HepG2 (cell line): ENCODE data around the gene WDR62. TPM values are rescaled to one million over a fixed set of nuclear protein-coding genes. Genes with fewer than 3 reads are reported as not detected.

Source experiments
- ATAC-seq: fragments of 200-7000 bp; cut with Tn5 transposase; 3 replicates; pipeline ENCODE4 v1.9.1; 2020; ENCODE audit warnings: mild to moderate bottlenecking, moderate library complexity
- BruUV-seq: library from RNA; stranded (reverse); fragments of 400-500 nt; replicated peaks from 2 replicates; lab custom pipeline; 2021; lab: Mats Ljungman, UMichigan
- CTCF ChIA-PET: fragments of 300-600 bp; formaldehyde crosslinking; extraction: SDS; loops from one replicate; lab custom pipeline; 2021; ENCODE audit warnings: low total read pairs, inconsistent platforms, low intra/inter-chr PET ratio; lab: Yijun Ruan, JAX
- POLR2A ChIA-PET: fragments of 350-600 bp; sonication (Branson Sonifier 250); formaldehyde crosslinking; loops from one replicate; lab custom pipeline; 2020; ENCODE audit warnings: antibody characterized with exemption, inconsistent platforms; lab: Yijun Ruan, JAX
- DNase-seq: peaks from one replicate; pipeline ENCODE4 v3.0.0-alpha.2; 2015; ENCODE audit warnings: low spot score
- FAIRE-seq: peaks from 3 replicates; lab custom pipeline; 2011; peaks lifted over from hg19 to GRCh38; lab: Jason Lieb, UNC
- H2AFZ ChIP-seq: one replicate; pipeline ENCODE4 v1.6.1; 2011; ENCODE audit warnings: low read length, inconsistent platforms
- H3K27ac ChIP-seq: fragments of 300-600 bp; 3 replicates; pipeline ENCODE4 v1.8.0; 2011; ENCODE audit warnings: mixed run types, mild to moderate bottlenecking, mixed read lengths, low read length, inconsistent platforms; ENCODE audit not compliant: insufficient read depth; ENCODE audit errors: extremely low read length
- H3K27me3 ChIP-seq, 2 experiments: fragments of 200-600 bp in 1 of 2; 2 replicates in 1 of 2; 3 replicates in 1 of 2; pipeline versions ENCODE4 v1.6.0 to v1.8.0; 2011; ENCODE audit warnings: low read length in 2 of 2, mild to moderate bottlenecking in 2 of 2, moderate library complexity in 2 of 2, inconsistent platforms in 1 of 2; ENCODE audit not compliant: insufficient read depth in 2 of 2, control insufficient read depth in 1 of 2
- H3K36me3 ChIP-seq, 2 experiments: fragments of 200-600 bp in 1 of 2; replicated peaks in 1 of 2; 2 replicates in 1 of 2; 3 replicates in 1 of 2; pipeline versions ENCODE4 v1.5.1 to v1.8.0; 2011; ENCODE audit warnings: low read length in 2 of 2, inconsistent platforms in 1 of 2; ENCODE audit not compliant: insufficient read depth in 2 of 2, control insufficient read depth in 1 of 2
- H3K4me1 ChIP-seq: 2 replicates; pipeline ENCODE4 v1.5.1; 2012; ENCODE audit warnings: low read length, inconsistent platforms; ENCODE audit not compliant: insufficient read depth
- H3K4me2 ChIP-seq: 2 replicates; pipeline ENCODE4 v1.6.0; 2011; ENCODE audit warnings: low read depth, low read length, inconsistent platforms
- H3K4me3 ChIP-seq, 3 experiments: fragments of 200-600 bp in 1 of 3; sonication (generic), shearing (Covaris generic) in 1 of 3; replicated peaks in 1 of 3; 2 replicates each; pipeline ENCODE4 v1.5.1; 2011 to 2016; ENCODE audit warnings: low read length in 3 of 3, inconsistent platforms in 2 of 3, low read depth in 2 of 3, mild to moderate bottlenecking in 2 of 3, control low read depth in 1 of 3, mixed read lengths in 1 of 3; ENCODE audit not compliant: insufficient read depth in 1 of 3
- H3K79me2 ChIP-seq: one replicate; pipeline ENCODE4 v1.6.1; 2011; ENCODE audit warnings: low read length, inconsistent platforms; ENCODE audit not compliant: insufficient read depth
- H3K9ac ChIP-seq: 2 replicates; pipeline ENCODE4 v1.6.0; 2011; ENCODE audit warnings: mild to moderate bottlenecking, low read depth, low read length, inconsistent platforms; ENCODE audit not compliant: insufficient read depth
- H3K9me3 ChIP-seq: 2 replicates; pipeline ENCODE4 v1.5.1; 2012; ENCODE audit warnings: mild to moderate bottlenecking, low read length
- H4K20me1 ChIP-seq: 2 replicates; pipeline ENCODE4 v1.6.0; 2011; ENCODE audit warnings: inconsistent platforms, mild to moderate bottlenecking, low read length, moderate library complexity; ENCODE audit not compliant: insufficient read depth
- AGO1 ChIP-seq: fragments of 200-400 bp; formaldehyde crosslinking; IDR thresholded peaks from 2 replicates; pipeline ENCODE4 v1.6.1; 2017; ENCODE audit warnings: mild to moderate bottlenecking, low read depth, low read length, moderate library complexity; ENCODE audit not compliant: poor library complexity, severe bottlenecking
- AGO2 ChIP-seq: fragments of 200-400 bp; formaldehyde crosslinking; optimal IDR thresholded peaks from 2 replicates; pipeline ENCODE3; 2017; ENCODE audit warnings: mild to moderate bottlenecking, low read depth, low read length, moderate library complexity
- ERF ChIP-seq: IDR thresholded peaks from 2 replicates; pipeline ENCODE4 v1.6.1; 2018; ENCODE audit warnings: missing biosample characterization, missing genetic modification reagents
- GATAD2A ChIP-seq: IDR thresholded peaks from 2 replicates; pipeline ENCODE4 v1.6.1; 2016
- HMGA1 ChIP-seq: sonication (generic); formaldehyde crosslinking; conservative IDR thresholded peaks from 2 replicates; pipeline ENCODE4 v1.4.0; 2020; ENCODE audit warnings: missing genetic modification reagents
- KDM4B ChIP-seq: sonication (generic); formaldehyde crosslinking; IDR thresholded peaks from 2 replicates; pipeline ENCODE4 v1.4.0; 2020; ENCODE audit warnings: missing genetic modification reagents
- MLLT10 ChIP-seq: sonication (generic); formaldehyde crosslinking; IDR thresholded peaks from 2 replicates; pipeline ENCODE4 v1.4.0; 2020; ENCODE audit warnings: missing genetic modification reagents
- POLR2G ChIP-seq: fragments of 200-400 bp; formaldehyde crosslinking; IDR thresholded peaks from 2 replicates; pipeline ENCODE4 v1.6.1; 2018; ENCODE audit warnings: mild to moderate bottlenecking, low read depth, low read length, moderate library complexity
- RBFOX2 ChIP-seq: fragments of 200-400 bp; formaldehyde crosslinking; IDR thresholded peaks from 2 replicates; pipeline ENCODE4 v1.6.1; 2017; ENCODE audit warnings: low read depth, mild to moderate bottlenecking, low read length
- RNF2 ChIP-seq: fragments of 450-650 bp; conservative IDR thresholded peaks from 2 replicates; pipeline ENCODE4 v1.6.1; 2016; ENCODE audit warnings: low read depth
- SETDB1 ChIP-seq: sonication (generic); formaldehyde crosslinking; IDR thresholded peaks from 2 replicates; pipeline ENCODE4 v1.5.1; 2020; ENCODE audit warnings: missing genetic modification reagents, mild to moderate bottlenecking, borderline replicate concordance
- YEATS4 ChIP-seq: sonication (generic); formaldehyde crosslinking; IDR thresholded peaks from 2 replicates; pipeline ENCODE4 v1.4.0; 2020; ENCODE audit warnings: missing genetic modification reagents, borderline replicate concordance
- ZKSCAN5 ChIP-seq: sonication (generic); formaldehyde crosslinking; IDR thresholded peaks from 2 replicates; pipeline ENCODE4 v1.5.1; 2020; ENCODE audit warnings: mild to moderate bottlenecking, missing genetic modification reagents
- ZNF329 ChIP-seq: sonication (generic); formaldehyde crosslinking; IDR thresholded peaks from 2 replicates; pipeline ENCODE4 v1.9.0; 2021; ENCODE audit warnings: low read depth, mild to moderate bottlenecking, missing genetic modification reagents
- ZNF432 ChIP-seq: sonication (generic); formaldehyde crosslinking; IDR thresholded peaks from 2 replicates; pipeline ENCODE4 v1.5.0; 2020; ENCODE audit warnings: missing genetic modification reagents, mild to moderate bottlenecking, borderline replicate concordance
- ZNF672 ChIP-seq: sonication (generic); formaldehyde crosslinking; IDR thresholded peaks from 2 replicates; pipeline ENCODE4 v1.8.1; 2022; ENCODE audit warnings: missing genetic modification reagents
- ZNF841 ChIP-seq: sonication (generic); formaldehyde crosslinking; IDR thresholded peaks from 2 replicates; pipeline ENCODE4 v1.8.1; 2023; ENCODE audit warnings: missing genetic modification reagents, borderline replicate concordance
- WGBS: methylation state at CpG from one replicate; pipeline ENCODE4 v1.1.6; 2017; ENCODE audit warnings: low lambda C conversion rate; 5-methylcytosine and 5-hydroxymethylcytosine counted together
- in situ Hi-C: cut with HindIII; loops from 2 replicates; pipeline ENCODE4 v1.10.0; 2017; ENCODE audit warnings: low pct_unique_long_range_greater_than_20kb; ENCODE audit not compliant: extremely low pct_ligation_motif_present
- intact Hi-C: fragments of 100-400 bp; cut with micrococcal nuclease; formaldehyde crosslinking; loops from one replicate; pipeline ENCODE4 v1.10.0; 2022; ENCODE audit not compliant: unreplicated experiment
- polyA plus RNA-seq, 8 experiments: library from polyadenylated mRNA; depleted of rRNA in 3 of 8; stranded (reverse) in 7 of 8; unstranded in 1 of 8; fragments of >200 nt; fragmentation: Illumina TruSeq in 4 of 8; extraction: Trizol in 4 of 8; gene quantifications; 2 replicates each; pipeline versions ENCODE4 v1.2.1 to v1.2.3, GENCODE V29; 2011 to 2016; ENCODE audit warnings: low read depth in 4 of 8, missing spikeins in 1 of 8, mixed read lengths in 1 of 8; ENCODE audit not compliant: insufficient read depth in 1 of 8
- total RNA-seq, 5 experiments: library from RNA; depleted of rRNA; stranded (reverse); fragments of >200 nt; fragmentation: Illumina TruSeq; extraction: Trizol; gene quantifications; 2 replicates each; pipeline ENCODE4 v1.2.3, GENCODE V29; 2016; ENCODE audit warnings: low read depth in 1 of 5
- TF ChIP-seq, protein P1 (sequence below): sonication (generic); formaldehyde crosslinking; IDR thresholded peaks from 2 replicates; pipeline ENCODE4 v1.4.0; 2020; ENCODE audit warnings: mild to moderate bottlenecking, missing genetic modification reagents
- TF ChIP-seq, protein P2 (sequence below): sonication (generic); formaldehyde crosslinking; IDR thresholded peaks from 2 replicates; pipeline ENCODE4 v1.5.1; 2020; ENCODE audit warnings: missing genetic modification reagents, mild to moderate bottlenecking, borderline replicate concordance

WDR62 gene
- total and polyA plus RNA-seq, 2 of the 13 experiments (the other 11 are each of a cell fraction or from before 2014, with no cell fraction given): 5.8 to 12.5 TPM

DNA sequence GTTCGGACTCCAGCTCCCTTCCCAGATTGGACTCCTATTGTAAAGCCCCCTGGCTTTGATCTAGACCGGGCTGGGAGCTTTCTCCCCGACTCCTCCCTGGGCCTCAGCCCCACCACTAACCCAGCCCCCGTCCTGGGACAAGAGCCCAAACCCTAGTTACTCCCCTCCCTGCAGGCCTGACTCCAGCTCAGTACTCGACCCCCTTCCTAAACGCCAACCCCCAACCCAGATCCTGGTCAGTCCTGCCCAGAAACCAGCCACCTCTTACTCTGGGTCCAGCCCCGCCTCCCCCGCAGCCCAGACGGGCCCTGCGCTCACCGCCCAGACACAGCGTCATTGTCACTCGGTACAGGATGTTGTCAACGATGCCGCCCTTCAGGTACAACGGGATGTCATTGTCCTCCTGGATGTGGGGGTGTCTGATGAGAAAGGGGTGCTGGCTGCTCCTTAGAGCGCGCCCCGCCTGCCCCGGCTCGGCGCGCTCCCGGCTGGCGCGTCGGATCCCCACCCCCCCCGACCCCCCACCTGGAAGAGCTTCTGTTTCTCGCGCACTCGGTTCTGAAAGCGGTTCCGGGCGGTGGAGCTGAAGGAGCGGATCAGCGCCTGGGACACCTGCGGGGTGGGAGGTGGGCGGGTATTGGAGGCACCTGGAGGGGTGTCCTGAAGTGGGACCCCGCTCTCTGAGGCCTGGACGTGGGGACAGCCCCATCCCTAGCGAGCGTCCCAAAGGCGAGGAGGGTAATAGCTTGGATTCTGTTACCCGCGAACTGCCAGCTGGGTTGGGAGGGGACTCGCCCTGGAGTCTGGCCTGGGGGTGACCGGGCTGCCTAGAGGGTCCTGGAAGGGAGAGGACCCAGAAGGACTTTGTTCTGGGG lies 96.7 kb downstream of the WDR62 start:
- ATAC-seq: no peak

More for the DNA sequence above, 96.7 kb downstream of the WDR62 start:
- Histone ChIP-seq H3K27me3 (no peaks in the 10 kb centered on the region), H3K79me2 (no peaks in the 10 kb centered on the region), H3K4me2 (no peak overlapping the region), H3K4me1 (no peaks in the 10 kb centered on the region), H4K20me1 (no peaks in the 10 kb centered on the region), H2AFZ (no peak overlapping the region), H3K36me3 (peaks cover 18 to 37% of the 10 kb centered on the region in 2 experiments; a peak in 4 of 5 replicates), H3K9ac (no peak overlapping the region), H3K27ac (no peak overlapping the region), H3K4me3 (no peak overlapping the region), H3K9me3 (no peaks in the 10 kb centered on the region)
- WGBS: 97% methylated on average over 35 of the region's 47 CpGs
- POLR2A ChIA-PET: no interaction called here
- CTCF ChIA-PET: no interaction called here
- TF ChIP-seq, protein P1, sequence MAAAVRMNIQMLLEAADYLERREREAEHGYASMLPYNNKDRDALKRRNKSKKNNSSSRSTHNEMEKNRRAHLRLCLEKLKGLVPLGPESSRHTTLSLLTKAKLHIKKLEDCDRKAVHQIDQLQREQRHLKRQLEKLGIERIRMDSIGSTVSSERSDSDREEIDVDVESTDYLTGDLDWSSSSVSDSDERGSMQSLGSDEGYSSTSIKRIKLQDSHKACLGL: no peak
- TF ChIP-seq SETDB1 (CRISPR knock-in tag) (no peak), ZKSCAN5 (CRISPR knock-in tag) (no peak), ZNF672 (CRISPR knock-in tag) (no peak), GATAD2A (no peak), HMGA1 (CRISPR knock-in tag) (no peak), ERF (no peak), AGO2 (peak; percentile 67), YEATS4 (CRISPR knock-in tag) (no peak), RBFOX2 (peak; percentile 47; the same call in 1 of the 2 replicates), RNF2 (no peak), ZNF841 (no peak), ZNF432 (CRISPR knock-in tag) (no peak), AGO1 (no peak), MLLT10 (CRISPR knock-in tag) (no peak), ZNF329 (CRISPR knock-in tag) (no peak), KDM4B (CRISPR knock-in tag) (no peak), POLR2G (peak; percentile 20; the same call in 1 of the 2 replicates)
- TF ChIP-seq, protein P2, sequence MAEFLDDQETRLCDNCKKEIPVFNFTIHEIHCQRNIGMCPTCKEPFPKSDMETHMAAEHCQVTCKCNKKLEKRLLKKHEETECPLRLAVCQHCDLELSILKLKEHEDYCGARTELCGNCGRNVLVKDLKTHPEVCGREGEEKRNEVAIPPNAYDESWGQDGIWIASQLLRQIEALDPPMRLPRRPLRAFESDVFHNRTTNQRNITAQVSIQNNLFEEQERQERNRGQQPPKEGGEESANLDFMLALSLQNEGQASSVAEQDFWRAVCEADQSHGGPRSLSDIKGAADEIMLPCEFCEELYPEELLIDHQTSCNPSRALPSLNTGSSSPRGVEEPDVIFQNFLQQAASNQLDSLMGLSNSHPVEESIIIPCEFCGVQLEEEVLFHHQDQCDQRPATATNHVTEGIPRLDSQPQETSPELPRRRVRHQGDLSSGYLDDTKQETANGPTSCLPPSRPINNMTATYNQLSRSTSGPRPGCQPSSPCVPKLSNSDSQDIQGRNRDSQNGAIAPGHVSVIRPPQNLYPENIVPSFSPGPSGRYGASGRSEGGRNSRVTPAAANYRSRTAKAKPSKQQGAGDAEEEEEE: no peak
- FAIRE-seq (no peak), DNase-seq (no peak)
- no TSS peak for BruUV-seq
- intact Hi-C loops: no loop called here
- in situ Hi-C loops: no loop called here
